K562 (cell line): ENCODE data around the gene TKT. TPM values are rescaled to one million over a fixed set of nuclear protein-coding genes. Genes with fewer than 3 reads are reported as not detected.

Experiments
- ATAC-seq: fragments of 200-7000 bp; cut with Tn5 transposase; 3 replicates; pipeline ENCODE4 v1.9.1; 2020; ENCODE audit warnings: moderate library complexity
- BruUV-seq: library from RNA; stranded (reverse); fragments of 400-500 nt; replicated peaks from 2 replicates; lab custom pipeline; 2021; lab: Mats Ljungman, UMichigan
- CTCF ChIA-PET: fragments of 300-600 bp; formaldehyde crosslinking; extraction: SDS; loops from one replicate; lab custom pipeline; 2021; ENCODE audit warnings: low intra/inter-chr PET ratio; lab: Yijun Ruan, JAX
- POLR2A ChIA-PET: fragments of 300-600, 350-650 bp; sonication (Branson Sonifier 250); formaldehyde crosslinking; extraction: SDS; loops from one replicate; lab custom pipeline; 2021; ENCODE audit warnings: antibody characterized with exemption, inconsistent platforms; lab: Yijun Ruan, JAX
- DNase-seq, 4 experiments: peaks; one replicate each; pipeline versions ENCODE4 v3.0.0 to v3.0.0-alpha.2; 2011 to 2018; ENCODE audit warnings: low spot score in 3 of 4, mixed read lengths in 3 of 4; ENCODE audit errors: extremely low read depth in 1 of 4
- FAIRE-seq: peaks from 2 replicates; lab custom pipeline; 2011; peaks lifted over from hg19 to GRCh38; lab: Jason Lieb, UNC
- H2AFZ ChIP-seq: 2 replicates; pipeline ENCODE4 v1.6.0; 2011; ENCODE audit warnings: low read depth, low read length, control low read depth, inconsistent platforms
- H3K27ac ChIP-seq: fragments of 200-600 bp; 3 replicates; pipeline ENCODE4 v1.8.0; 2011; ENCODE audit warnings: low read depth, mild to moderate bottlenecking, control low read depth, inconsistent platforms, low read length, moderate library complexity, mixed read lengths; ENCODE audit errors: extremely low read depth
- H3K27me3 ChIP-seq, 2 experiments: fragments of 300-600 bp in 1 of 2; 2 replicates in 1 of 2; 3 replicates in 1 of 2; pipeline versions ENCODE4 v1.6.0 to v1.8.0; 2011; ENCODE audit warnings: inconsistent platforms in 2 of 2, low read length in 2 of 2, mild to moderate bottlenecking in 1 of 2, mixed read lengths in 1 of 2, moderate library complexity in 1 of 2; ENCODE audit not compliant: control insufficient read depth in 2 of 2, insufficient read depth in 2 of 2
- H3K36me3 ChIP-seq: fragments of 300-600 bp; 3 replicates; pipeline ENCODE4 v1.8.0; 2011; ENCODE audit warnings: mild to moderate bottlenecking, low read length, inconsistent platforms; ENCODE audit not compliant: control insufficient read depth, insufficient read depth
- H3K4me1 ChIP-seq, 2 experiments: fragments of 200-600 bp in 1 of 2; replicated peaks in 1 of 2; 2 replicates in 1 of 2; 3 replicates in 1 of 2; pipeline versions ENCODE4 v1.5.1 to v1.8.0; 2011; ENCODE audit warnings: inconsistent platforms in 2 of 2, low read length in 2 of 2, mild to moderate bottlenecking in 1 of 2, mixed read lengths in 1 of 2, moderate library complexity in 1 of 2; ENCODE audit not compliant: control insufficient read depth in 2 of 2, insufficient read depth in 2 of 2
- H3K4me2 ChIP-seq: 2 replicates; pipeline ENCODE4 v1.6.1; 2011; ENCODE audit warnings: low read length, control low read depth, inconsistent platforms, mixed read lengths; ENCODE audit not compliant: insufficient read depth
- H3K4me3 ChIP-seq: fragments of 200-600 bp; sonication (generic), shearing (Covaris generic); 2 replicates; pipeline ENCODE4 v1.5.1; 2016; ENCODE audit warnings: control low read depth, inconsistent platforms
- H3K79me2 ChIP-seq: fragments of 200-600 bp; 3 replicates; pipeline ENCODE4 v1.8.0; 2011; ENCODE audit warnings: low read length, inconsistent platforms; ENCODE audit not compliant: control insufficient read depth, insufficient read depth
- H3K9ac ChIP-seq, 2 experiments: 2 replicates each; pipeline versions ENCODE4 v1.6.0 to v1.6.1; 2011; ENCODE audit warnings: low read depth in 2 of 2, low read length in 2 of 2, control low read depth in 1 of 2, inconsistent platforms in 1 of 2, mild to moderate bottlenecking in 1 of 2, mixed read lengths in 1 of 2; ENCODE audit not compliant: insufficient read depth in 1 of 2
- H3K9me1 ChIP-seq: one replicate; pipeline ENCODE4 v1.6.0; 2011; ENCODE audit warnings: inconsistent platforms, mild to moderate bottlenecking, low read length, moderate library complexity; ENCODE audit not compliant: control insufficient read depth, insufficient read depth
- H3K9me3 ChIP-seq: replicated peaks from 2 replicates; pipeline ENCODE4 v1.5.1; 2011; ENCODE audit warnings: low read depth, low read length, inconsistent platforms; ENCODE audit not compliant: control insufficient read depth, insufficient read depth
- H4K20me1 ChIP-seq: replicated peaks from 2 replicates; pipeline ENCODE4 v1.6.1; 2011; ENCODE audit warnings: low read length, inconsistent platforms, mixed read lengths; ENCODE audit not compliant: control insufficient read depth, insufficient read depth
- CREBBP ChIP-seq: IDR thresholded peaks from one replicate; pipeline ENCODE4 v1.6.1; 2012; ENCODE audit warnings: low read depth, mild to moderate bottlenecking, control low read depth, inconsistent platforms, low read length
- SIN3A ChIP-seq, 2 experiments: fragments of 150-350 bp in 1 of 2; IDR thresholded peaks; 2 replicates each; pipeline ENCODE4 v1.6.1; 2011 to 2016; ENCODE audit warnings: borderline replicate concordance in 2 of 2, low read depth in 2 of 2, low read length in 2 of 2, mild to moderate bottlenecking in 2 of 2, moderate library complexity in 2 of 2; ENCODE audit not compliant: control insufficient read depth in 1 of 2
- SMARCB1 ChIP-seq: IDR thresholded peaks from 2 replicates; pipeline ENCODE4 v1.6.1; 2011; ENCODE audit warnings: improper control_type of control experiment, low read depth; ENCODE audit not compliant: insufficient read length
- ZBTB9 ChIP-seq: fragments of 450-650 bp; formaldehyde crosslinking; IDR thresholded peaks from 2 replicates; pipeline ENCODE4 v1.4.0; 2020; ENCODE audit warnings: mild to moderate bottlenecking, moderate library complexity
- ZNF143 ChIP-seq: sonication (generic); formaldehyde crosslinking; IDR thresholded peaks from 2 replicates; pipeline ENCODE4 v1.9.0; 2022; ENCODE audit warnings: mild to moderate bottlenecking, missing genetic modification reagents
- ZNF586 ChIP-seq: fragments of 450-650 bp; formaldehyde crosslinking; conservative IDR thresholded peaks from 2 replicates; pipeline ENCODE4 v1.4.0; 2020; ENCODE audit warnings: mild to moderate bottlenecking, moderate library complexity
- ZNF699 ChIP-seq: fragments of 250-450 bp; sonication (Bioruptor Pico); IDR thresholded peaks from 2 replicates; pipeline ENCODE4 v1.8.0; 2021; ENCODE audit warnings: mild to moderate bottlenecking, moderate library complexity; ENCODE audit not compliant: insufficient replicate concordance
- ZSCAN32 ChIP-seq: fragments of 450-650 bp; formaldehyde crosslinking; IDR thresholded peaks from 2 replicates; pipeline ENCODE4 v1.4.0; 2020; ENCODE audit warnings: mild to moderate bottlenecking, moderate library complexity
- WGBS: fragments of 100-300 bp; shearing (Covaris generic); methylation state at CpG from one replicate; pipeline ENCODE4 v1.1.6; 2016; ENCODE audit warnings: low coverage, mixed read lengths; ENCODE audit not compliant: insufficient coverage; ENCODE audit errors: missing lambda C conversion rate; 5-methylcytosine and 5-hydroxymethylcytosine counted together
- in situ Hi-C: fragments of 300-500 bp; cut with MboI; formaldehyde crosslinking; loops from 4 replicates; pipeline ENCODE4 v1.15.0; 2018; ENCODE audit warnings: inconsistent platforms, mixed read lengths
- intact Hi-C: fragments of 100-400 bp; cut with micrococcal nuclease; formaldehyde crosslinking; loops from 2 replicates; pipeline ENCODE4 v1.14.2; 2022
- polyA plus RNA-seq, 8 experiments: library from polyadenylated mRNA; depleted of rRNA in 4 of 8; stranded (reverse) in 5 of 8; unstranded in 3 of 8; fragments of >200 nt; fragmentation: Nextera tagmentation in 2 of 8; fragmentation: Illumina TruSeq in 1 of 8; extraction: Ambion mirVana in 2 of 8; extraction: Trizol in 1 of 8; gene quantifications; 2 replicates each; pipeline versions ENCODE4 v1.2.1 to v1.2.3, GENCODE V29; 2011 to 2014; ENCODE audit warnings: inconsistent platforms in 1 of 8, missing spikeins in 1 of 8
- total RNA-seq, 7 experiments: library from RNA; depleted of rRNA in 6 of 7; stranded (reverse); fragments of >200 nt in 6 of 7; fragmentation: Illumina TruSeq in 2 of 7; extraction: Trizol in 2 of 7; gene quantifications; 2 replicates each; pipeline versions ENCODE4 v1.2.1 to v1.2.3, GENCODE V29; 2011 to 2021; ENCODE audit warnings: low replicate concordance in 1 of 7
- TF ChIP-seq, protein P1 (sequence below): sonication (generic); formaldehyde crosslinking; IDR thresholded peaks from 2 replicates; pipeline ENCODE4 v1.8.1; 2023; ENCODE audit warnings: mild to moderate bottlenecking, missing genetic modification reagents, moderate library complexity

The TKT gene
- total and polyA plus RNA-seq, 9 of the 15 experiments (the other 6 are each of a cell fraction or from before 2014, with no cell fraction given): 58.1 to 401 (median 187) TPM

DNA sequence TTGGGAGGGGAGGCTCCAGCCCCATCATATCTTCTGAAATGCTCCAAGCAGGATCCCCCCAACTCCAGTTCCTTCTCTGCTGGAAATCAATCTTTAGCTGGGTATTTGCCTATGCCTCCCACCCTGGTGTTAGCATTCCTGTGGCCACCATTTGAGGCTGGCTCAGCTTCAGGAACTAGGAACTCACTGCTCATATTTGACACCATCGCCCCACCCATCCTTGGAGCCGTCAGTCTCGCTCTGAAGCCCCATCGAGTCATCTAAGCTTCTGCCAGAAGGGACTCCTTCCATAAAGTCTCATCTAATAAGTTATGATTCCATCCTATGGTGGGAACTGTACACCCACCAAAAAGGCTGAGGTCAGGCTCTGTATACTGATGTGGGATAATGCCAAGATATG lies 68.4 kb downstream of the TKT start:
- ATAC-seq: no peak
- intact Hi-C loops: no loop called here
- in situ Hi-C loops: no loop called here
- H3K4me1 ChIP-seq: peaks cover 0 to 5% of the 10 kb centered on the region in 2 experiments; a peak in 2 of 5 replicates
- WGBS: 86% methylated on average over 4 of the region's 4 CpGs
- no peak for FAIRE-seq
- no peak overlapping the region for H3K4me3 ChIP-seq
- no peak overlapping the region for H2AFZ ChIP-seq
- no peaks in the 10 kb centered on the region for H3K27me3 ChIP-seq
- ChIA-PET CTCF (no interaction called here), POLR2A (interaction anchor here (0.6 to 1.2 kb wide), 3 partner anchors 10 to 71 kb away, joined by 3 read pairs; no protein-coding TSS in a partner anchor)
- no peak overlapping the region for H3K4me2 ChIP-seq
- H3K9me3 ChIP-seq: no peaks in the 10 kb centered on the region
- no peak overlapping the region for H3K9ac ChIP-seq
- TF ChIP-seq ZBTB9 (CRISPR knock-in tag) (no peak), SMARCB1 (no peak), ZNF699 (CRISPR knock-in tag) (no peak), CREBBP (no peak), ZNF586 (CRISPR knock-in tag) (no peak), ZSCAN32 (CRISPR knock-in tag) (no peak), ZNF143 (CRISPR knock-in tag) (no peak), SIN3A (IDR thresholded peaks at IDR 0.05; ENCODE audit: borderline replicate concordance in 2 of 2, control insufficient read depth in 1 of 2, low read depth in 2 of 2, low read length in 2 of 2) (no peak)
- TF ChIP-seq, protein P1, sequence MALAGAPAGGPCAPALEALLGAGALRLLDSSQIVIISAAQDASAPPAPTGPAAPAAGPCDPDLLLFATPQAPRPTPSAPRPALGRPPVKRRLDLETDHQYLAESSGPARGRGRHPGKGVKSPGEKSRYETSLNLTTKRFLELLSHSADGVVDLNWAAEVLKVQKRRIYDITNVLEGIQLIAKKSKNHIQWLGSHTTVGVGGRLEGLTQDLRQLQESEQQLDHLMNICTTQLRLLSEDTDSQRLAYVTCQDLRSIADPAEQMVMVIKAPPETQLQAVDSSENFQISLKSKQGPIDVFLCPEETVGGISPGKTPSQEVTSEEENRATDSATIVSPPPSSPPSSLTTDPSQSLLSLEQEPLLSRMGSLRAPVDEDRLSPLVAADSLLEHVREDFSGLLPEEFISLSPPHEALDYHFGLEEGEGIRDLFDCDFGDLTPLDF (CRISPR knock-in tag): no peak
- no peaks in the 10 kb centered on the region for H3K79me2 ChIP-seq
- H3K9me1 ChIP-seq: no peaks in the 10 kb centered on the region
- H4K20me1 ChIP-seq: no peaks in the 10 kb centered on the region
- no peak overlapping the region for H3K27ac ChIP-seq
- BruUV-seq: no TSS peak
- DNase-seq: no peak
- peaks cover 11% of the 10 kb centered on the region; the same call in 2 of the 3 replicates for H3K36me3 ChIP-seq
